ENCODE data around the gene ZBTB16. TPM values are rescaled to one million over a fixed set of nuclear protein-coding genes. Genes with fewer than 3 reads are reported as not detected.

The ZBTB16 gene, protein sequence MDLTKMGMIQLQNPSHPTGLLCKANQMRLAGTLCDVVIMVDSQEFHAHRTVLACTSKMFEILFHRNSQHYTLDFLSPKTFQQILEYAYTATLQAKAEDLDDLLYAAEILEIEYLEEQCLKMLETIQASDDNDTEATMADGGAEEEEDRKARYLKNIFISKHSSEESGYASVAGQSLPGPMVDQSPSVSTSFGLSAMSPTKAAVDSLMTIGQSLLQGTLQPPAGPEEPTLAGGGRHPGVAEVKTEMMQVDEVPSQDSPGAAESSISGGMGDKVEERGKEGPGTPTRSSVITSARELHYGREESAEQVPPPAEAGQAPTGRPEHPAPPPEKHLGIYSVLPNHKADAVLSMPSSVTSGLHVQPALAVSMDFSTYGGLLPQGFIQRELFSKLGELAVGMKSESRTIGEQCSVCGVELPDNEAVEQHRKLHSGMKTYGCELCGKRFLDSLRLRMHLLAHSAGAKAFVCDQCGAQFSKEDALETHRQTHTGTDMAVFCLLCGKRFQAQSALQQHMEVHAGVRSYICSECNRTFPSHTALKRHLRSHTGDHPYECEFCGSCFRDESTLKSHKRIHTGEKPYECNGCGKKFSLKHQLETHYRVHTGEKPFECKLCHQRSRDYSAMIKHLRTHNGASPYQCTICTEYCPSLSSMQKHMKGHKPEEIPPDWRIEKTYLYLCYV
- not detected in 2 replicates for total RNA-seq (2014; rRNA removed; shearing (Covaris generic))

DNA sequence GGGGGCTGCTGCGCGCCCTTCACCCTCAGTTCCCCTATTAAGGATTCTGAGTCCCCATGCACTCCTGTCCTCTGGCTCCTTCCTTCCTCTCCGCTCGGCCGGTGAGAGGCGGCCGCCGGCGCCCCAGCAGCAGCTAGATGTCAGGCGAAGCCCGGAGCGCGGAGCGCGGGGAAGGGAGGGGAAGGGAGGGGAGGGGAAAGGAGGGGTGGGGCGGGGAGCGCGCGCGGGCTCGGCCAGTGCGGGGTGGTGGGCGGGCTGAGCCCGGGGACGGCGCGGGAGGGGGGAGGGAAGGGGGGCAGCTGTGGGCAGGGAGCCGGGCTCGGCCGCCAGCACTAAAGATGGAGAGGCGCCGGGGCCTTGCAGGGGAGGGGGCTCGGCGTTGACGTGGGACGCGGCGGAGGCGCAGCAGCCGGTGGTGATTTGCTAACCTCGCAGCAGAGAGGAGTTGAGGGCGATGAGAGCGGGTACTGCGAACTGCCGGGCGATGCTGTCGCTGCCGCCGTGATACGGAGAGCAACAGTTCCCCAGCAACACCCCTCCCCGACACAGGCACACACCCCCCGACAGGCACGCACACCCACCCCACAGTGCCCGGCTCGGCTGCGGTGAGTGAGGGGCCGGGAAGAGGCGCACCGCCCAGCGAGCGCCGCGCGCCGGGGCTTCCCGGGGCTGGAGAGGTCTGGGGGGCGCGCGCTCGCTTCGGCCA is at the start of gene ZBTB16:
Gene ZBTB16 (plus strand): TSS at position 434 of the 706 bp plus-strand sequence. CDS start 3,590 bp downstream, outside the sequence.
- DNase-seq (ENCODE audit: low spot score), result no peak

DNA sequence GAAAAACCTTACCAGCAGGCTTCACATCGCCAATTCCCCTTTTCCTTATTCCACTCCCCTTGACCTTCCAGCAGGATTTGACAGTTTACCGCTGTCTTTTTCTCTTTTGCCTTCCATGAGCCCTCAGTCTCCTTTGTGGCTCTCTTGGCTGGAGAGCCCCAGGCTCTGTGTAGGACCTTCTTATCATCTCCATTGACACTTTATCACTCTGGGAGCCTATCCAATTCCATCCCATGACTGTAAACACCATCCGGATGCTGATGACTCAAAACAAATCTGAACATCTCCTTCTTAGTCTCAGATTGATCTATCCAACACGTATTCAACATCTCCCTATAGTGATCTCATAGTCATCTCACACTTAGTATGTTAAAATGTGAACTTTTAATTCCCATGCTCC is 48.6 kb upstream of the ZBTB16 start:
- no peak for DNase-seq (ENCODE audit: low spot score)

DNA sequence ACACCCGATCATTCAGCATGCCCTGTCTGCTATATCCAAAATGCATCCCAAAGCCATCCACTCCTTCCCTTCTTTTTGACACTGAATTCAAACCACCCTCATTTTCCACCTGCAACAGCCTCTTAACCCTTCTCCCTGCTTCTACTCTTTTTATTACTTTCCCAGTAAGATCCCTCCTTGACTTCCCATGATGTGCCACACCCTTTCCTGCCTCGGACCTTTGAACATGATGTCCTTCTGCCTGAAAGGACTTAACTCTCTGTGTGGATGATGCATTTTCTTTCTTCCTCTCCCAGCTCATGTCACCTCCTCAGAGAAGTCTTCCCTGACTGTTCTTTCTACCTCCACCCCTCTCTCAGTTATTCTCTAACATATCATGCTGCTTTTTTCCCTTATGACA is 48.1 kb upstream of the ZBTB16 start:
- DNase-seq (ENCODE audit: low spot score), result no peak

DNA sequence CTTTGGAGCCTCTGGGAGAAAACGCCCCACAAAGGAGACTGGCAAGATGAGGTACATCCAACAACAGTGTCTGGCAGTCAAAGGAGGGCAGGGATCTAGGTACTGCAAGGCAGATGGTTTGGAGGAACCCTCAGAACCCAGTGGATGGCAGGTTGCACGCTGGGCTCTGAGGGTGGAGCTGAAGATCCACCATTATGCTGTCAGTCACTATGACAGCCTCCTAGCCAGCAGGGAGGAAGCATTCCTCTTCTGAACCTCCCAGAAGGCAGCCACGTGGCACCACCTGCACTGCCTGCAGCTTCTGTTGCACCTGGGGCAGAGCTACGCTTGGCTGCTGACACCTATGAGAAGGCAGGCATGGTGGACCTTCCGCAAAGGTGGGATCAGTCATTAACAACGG is 44.4 kb upstream of the ZBTB16 start:
- no peak for DNase-seq (ENCODE audit: low spot score)

DNA sequence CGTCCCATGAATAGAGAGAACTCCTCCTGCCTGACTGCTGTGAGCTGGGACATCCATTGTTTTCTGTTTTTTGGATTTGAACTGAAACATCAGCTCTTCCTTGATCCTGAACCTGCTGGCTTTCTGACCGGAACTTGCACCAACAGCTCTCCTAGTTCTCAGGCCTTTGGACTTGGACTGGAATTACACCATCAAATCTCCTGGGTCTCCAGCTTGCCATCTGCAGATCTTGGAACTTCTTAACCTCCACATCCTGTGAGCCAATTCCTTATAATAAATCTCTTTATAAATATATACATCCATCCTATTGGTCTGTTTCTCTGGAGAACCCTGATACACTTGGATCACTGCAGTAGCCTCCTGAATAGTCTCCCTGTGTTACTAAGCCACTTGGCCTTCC is 42.5 kb upstream of the ZBTB16 start:
- no peak for DNase-seq (ENCODE audit: low spot score)

DNA sequence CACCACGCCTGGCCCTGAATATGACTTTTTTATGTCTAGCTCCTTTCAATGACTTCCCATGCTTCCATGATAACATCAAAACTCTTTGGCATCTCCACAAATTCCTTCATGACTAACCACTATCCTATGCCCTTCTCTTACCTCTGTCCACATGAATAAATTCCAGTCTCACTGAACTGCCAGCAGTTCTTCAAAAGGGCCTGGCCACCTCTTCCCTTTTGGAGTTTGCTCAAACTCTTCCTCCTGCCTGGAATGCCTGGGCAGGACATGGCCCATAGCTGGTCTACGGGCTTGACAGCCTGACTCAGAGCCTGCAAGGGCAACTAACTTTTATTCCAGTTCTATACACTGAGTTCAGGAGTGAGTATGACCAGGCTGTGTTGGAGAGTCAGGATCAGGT is 41.8 kb upstream of the ZBTB16 start:
- no peak for DNase-seq (ENCODE audit: low spot score)

DNA sequence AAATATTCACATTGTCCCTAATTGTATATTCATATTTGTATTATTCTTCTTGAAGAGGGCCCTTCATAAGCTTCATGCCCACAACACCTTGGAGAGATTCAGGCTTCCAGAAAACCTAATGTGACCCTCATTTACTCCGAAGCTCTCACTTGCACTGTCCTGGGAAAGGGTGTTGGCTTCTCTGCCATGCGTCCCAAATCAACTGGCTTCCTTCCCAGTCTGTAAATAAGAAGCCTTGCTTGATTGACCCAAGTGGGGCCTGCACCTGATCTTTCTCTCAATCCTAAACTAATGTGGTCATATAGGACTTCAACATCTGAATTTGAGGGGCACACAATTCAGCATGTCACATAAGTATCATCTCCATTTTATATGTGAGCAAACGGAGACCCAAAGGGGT is 40.5 kb upstream of the ZBTB16 start:
- no peak for DNase-seq (ENCODE audit: low spot score)

DNA sequence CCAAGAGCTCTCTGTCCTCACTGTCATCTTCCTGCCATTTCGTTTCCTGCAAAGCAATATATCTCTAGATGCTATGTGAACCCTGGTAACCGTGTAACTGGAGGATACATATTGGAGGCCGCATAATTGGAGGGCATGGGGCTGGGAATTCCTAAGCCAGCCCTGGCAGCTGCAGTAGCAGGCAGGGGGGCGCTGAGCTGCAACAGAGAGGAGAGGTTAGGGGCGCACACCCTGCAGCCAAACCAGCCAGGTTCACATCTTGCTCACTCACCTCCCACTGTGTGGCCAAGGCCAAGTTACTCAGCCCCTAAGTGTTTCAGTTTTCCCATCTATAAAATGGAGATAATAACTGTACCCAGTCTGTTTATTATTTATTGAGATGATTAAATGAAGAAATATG is 39.9 kb upstream of the ZBTB16 start:
- DNase-seq (ENCODE audit: low spot score), result no peak

DNA sequence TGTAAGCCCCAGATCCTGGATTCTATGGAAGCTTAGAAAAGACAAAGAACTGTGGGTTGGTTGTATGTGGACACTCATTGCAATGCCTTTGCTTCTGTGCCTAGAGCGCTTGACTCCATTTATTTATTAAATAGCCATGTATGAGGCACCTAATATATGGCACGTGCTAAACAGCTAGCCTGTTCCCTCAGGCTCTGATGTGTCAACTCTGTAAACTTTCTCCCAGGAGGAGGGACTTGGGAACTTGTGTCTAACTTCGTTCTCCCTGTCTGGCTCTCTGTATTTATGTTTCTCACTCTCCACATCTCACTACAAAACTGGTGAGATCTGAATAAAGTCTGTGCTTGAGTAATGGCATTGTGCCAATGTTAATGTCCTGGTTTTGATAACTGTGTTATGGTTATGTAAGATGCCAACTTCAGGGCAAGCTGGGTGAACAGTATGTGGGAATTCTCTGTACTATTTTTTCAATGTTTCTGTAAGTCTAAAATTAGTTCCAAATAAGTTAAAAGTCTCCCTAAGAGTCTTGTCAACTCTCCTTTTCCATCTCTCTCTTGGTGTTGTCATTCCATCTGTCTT is 34.1 kb upstream of the ZBTB16 start:
- DNase-seq (ENCODE audit: low spot score), result no peak

DNA sequence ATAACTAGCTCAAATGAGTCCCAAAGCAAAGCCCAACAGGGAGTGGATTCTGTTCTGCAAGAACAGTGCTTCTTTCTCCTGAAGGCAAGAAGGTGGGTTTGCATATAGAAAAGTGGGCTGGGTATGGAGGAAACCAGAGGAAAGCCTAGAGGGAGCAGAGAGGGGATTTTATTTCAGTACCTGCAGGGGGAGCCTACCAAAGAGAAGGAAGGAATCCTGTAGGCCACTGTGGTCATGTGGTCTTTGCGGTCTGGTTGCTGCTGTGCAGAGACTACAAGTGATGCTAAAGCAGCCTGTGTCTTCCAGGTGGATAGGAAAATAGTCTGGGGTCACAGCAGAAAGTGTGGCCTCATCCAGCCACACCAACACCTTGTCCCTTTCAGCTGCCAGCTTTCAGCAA is 33.2 kb upstream of the ZBTB16 start:
- DNase-seq (ENCODE audit: low spot score), result peak; percentile 47

DNA sequence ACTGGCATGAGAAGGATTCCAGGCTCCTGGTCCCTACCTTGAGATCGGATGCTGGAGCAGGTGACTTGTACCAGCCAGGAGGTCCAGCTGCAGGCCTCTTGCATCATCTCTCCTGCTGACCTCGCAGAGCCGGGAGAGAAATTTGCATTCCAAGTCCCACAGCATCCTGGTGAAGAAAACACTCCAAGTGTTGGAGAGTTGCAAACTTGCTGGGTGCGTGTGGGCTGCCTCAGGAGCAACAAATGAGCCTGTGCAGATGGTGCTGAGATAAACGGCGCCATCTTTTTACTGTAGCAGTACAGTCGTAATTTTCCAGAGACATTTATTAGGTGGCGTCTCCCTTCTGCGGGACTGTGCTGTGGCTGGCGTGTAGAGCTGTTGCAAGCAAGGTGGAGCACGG is 32.1 kb upstream of the ZBTB16 start:
- no peak for DNase-seq (ENCODE audit: low spot score)

DNA sequence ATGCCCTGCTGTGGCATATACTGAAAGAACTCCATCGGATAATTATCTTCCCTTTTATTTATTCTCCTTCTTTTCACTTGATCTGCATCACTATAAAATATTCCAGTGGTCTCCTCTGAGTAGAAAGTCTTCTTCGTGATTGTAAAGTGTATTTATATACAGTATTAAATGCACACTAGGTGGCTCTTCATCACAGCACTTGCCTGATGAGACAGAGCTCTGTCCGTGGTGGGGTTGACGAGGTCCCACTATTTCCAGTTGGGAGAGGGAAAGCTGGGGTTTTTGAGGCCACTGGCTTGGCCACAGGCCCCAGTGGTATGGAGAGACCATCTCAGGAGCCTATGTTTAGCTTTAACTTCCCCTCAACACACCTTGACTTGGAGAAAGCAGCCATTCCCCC is 31.6 kb upstream of the ZBTB16 start:
- no peak for DNase-seq (ENCODE audit: low spot score)

DNA sequence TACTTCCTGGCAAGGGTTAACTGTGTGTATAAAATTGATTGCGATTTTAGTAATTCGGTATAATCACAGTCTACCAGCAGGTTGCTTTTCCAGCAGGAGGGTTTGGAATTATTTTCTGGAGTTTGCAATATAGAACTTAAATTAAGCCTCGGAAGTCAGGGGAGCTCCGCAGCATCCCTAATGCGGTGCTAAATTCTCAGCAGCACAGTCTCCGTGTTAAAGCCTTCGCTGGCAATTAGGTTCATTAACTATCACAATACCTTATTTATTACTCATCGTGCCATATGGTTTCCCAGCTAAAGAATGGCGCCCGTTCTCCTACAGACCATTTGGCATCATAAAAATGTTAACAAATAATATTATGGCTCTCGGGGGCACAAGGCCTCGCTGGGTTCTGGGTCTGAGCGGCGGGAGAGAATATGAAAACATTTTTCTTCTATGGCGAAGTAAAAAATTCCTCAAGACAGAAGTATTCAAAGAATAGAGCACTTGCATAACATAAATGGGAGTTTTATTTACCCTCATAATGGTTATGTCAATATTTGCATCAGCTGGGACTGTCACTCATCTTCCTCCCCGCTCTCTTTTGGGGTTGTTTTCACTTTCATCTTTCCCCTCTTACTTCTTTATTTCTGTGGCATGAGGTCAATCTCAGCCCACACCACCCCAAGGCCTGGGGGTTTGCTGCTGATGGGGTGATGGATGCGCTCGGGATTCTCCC is 28.1 kb upstream of the ZBTB16 start:
- DNase-seq (ENCODE audit: low spot score), result no peak

DNA sequence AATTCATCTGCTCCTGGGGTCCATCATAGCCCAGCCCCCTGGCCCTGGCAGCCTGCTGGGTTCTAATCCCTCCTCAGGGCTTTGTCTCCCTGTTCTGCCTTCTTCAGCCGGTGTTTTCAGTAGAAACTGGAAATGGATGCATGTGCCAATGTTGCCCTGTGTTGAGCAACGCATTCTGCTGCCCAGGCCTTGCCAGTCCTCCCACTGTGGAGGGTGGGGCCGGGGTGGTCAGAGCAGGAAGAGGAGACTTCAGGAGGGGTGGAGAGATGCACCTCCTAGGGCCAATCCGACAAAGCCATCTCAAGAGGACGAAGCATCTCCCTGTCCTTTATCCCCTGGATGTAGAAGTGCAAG is 27.6 kb upstream of the ZBTB16 start:
- no peak for DNase-seq (ENCODE audit: low spot score)

DNA sequence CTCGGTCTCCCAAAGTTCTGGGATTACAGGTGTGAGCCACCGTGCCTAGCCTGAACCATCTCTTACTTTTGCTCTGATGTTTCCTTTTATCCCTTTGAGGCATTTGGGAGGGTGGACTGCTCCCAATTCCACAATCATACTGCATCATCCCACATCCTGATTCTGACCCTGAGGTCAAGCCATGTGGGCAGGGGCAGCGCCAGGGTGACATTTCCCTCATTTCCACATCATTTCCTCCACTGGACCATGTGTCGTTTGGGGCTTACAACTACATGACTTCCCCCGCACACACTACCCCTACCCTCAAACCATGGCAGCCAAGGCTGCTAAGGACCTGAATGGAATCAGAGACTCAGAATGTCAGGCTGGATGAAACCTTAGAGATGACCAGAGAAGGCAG is 26.4 kb upstream of the ZBTB16 start:
- DNase-seq (ENCODE audit: low spot score), result no peak

DNA sequence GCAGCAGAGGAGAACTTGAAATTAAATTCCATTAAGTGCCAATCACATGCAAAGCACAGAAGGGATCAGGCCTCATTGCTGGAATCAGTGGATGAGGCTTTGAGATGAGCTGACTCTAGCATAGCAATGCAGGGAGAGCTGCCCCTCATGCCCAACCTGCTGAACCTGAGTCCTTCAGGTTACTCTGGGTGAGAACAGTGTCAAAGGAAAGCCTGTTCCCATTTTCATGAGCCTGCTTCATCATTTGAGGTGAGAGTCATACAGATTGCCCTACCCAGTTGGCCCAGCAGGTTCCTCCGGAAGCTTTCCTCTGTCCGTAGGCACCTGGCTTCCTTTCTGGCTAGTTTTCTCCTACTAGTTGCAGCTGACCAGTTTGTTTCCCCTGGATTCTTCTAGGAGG is 25.9 kb upstream of the ZBTB16 start:
- DNase-seq (ENCODE audit: low spot score), result no peak

DNA sequence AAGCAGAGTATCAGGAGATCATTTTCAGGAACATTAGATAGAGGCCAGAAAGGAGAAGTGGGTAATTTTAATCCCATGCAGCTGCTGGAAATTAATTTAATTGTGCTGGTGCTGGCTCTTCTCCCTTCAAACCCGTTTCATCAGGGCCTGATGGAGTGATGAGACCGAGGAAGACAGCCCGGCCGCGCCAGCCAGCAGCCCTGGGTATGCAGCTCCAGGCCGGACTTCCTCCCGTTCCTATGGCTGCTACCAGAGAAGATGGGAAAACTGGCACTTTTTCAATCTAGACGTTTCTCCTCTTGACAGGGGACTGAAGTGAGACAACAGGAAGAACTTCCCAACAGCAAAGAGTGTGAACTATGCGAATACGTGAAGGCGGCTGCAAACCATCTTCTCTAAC is 24.6 kb upstream of the ZBTB16 start:
- DNase-seq (ENCODE audit: low spot score), result no peak

DNA sequence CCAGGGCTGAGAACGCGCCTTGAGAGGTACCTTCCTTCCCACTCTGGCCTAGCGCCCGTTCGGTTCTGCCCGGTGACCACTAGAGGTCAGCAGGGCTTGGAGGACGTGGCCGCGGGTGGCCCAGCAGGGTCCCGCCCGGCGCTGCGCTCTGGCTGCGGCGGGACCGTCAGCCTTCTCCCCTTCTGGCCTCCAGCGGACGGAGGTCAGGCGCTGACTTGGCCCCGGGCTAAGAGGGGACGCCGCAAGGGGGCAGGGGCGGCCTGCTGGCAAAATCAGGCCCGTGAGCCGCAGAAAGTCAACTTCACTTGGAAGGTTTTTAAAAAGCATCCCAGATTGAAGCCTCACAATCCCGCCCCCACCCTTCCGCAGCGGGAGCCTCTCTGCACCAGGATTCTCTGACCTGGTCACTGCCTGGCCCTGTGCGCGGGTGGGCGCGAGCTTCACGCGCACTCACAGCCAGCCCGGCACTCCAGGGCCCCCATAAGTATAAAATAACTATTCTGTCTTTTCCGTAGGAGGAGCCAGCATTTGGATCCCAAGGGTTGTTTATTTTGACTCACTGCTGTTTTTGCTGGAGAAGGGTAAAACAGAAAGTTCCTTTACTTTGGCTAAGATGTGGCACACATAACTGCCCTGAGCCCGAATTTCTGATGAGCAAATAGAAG is 23.2 kb upstream of the ZBTB16 start:
- peak; percentile 72 for DNase-seq (ENCODE audit: low spot score)

DNA sequence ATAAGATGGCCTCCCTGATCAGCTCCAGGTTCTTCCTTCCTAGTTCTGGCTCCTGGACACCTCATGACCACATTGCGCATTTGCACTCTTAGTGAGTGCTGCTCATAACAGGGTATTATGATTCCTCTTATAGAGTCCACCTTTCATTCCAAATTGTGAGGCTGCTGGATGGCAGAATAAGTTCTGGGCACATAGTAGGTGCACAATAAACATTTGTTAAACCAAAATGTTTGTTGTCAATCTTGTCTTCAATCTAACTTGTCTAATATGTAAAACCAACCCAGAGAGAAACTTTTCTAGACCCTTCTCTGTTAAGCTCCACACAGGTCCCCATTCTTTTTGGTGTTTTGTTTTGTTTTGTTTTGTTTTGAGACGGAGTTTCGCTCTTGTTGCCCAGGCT is 22.6 kb upstream of the ZBTB16 start:
- DNase-seq (ENCODE audit: low spot score), result no peak

DNA sequence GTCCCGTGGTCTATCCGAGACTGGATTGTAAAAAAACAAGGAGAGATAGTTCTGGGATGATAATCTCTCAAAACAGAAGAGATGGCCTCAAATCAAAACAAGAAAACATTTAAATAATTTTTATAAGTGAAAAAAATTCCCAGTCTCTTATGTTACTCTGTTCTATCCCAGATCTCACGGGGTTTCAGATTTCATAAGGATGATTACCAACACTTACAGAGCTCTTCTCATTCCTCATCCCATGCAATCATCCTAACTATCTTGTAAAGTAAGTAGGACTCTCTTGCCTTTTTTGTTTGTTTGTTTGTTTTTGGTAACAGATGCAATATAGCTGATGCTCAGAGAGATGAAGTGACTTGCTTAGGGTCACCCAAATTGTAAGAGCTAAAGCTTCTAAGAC is 20.0 kb upstream of the ZBTB16 start:
- no peak for DNase-seq (ENCODE audit: low spot score)

DNA sequence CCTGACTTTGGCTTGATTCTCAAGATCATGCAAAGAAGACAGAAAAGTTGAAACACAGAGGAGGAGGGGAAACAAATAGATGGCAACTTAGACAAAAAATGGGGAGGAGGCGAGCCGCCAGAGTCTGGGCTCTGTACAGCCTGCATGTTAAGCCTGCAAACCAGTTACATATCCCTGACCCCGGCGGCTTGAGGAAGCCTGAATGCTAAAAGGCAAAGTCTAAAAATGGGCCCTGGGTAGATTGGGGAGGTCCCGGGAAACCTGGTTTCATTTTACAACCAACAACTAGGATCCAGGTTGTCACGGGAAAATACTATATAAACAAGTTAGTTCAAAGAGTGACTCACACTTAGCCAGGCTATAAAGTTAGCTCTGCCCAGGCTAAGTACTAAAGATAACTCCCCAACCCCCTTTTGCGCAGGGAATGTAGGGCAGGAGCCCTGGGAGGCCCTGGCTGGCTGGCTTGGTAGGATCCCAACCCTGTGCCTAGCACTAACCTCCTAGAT is 18.8 kb upstream of the ZBTB16 start:
- DNase-seq (ENCODE audit: low spot score), result peak; percentile 80

All from HT-29 (cell line).